Measurements from ENCODE around the gene TEX47.

TEX47 gene

DNA sequence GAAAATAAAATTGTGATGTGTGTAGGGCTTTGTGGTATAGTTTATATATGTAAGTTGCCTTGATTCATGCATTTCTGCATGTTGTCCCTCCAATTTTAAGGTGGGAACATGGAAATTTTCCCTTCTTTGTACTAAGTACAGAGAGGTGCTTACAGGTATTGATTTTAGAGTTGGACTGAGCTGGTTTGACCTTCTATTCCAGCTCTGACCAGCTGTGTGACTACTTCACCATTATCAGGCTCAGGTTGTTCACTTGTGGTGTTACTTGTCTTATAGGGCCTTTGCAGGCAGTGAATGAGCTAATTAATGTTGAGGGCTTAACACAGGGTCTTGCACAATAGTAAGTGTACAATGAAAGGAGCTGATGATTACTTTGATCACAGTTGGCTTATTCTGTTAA is 19.7 kb downstream of the TEX47 start:
- TF ChIP-seq, protein P1, sequence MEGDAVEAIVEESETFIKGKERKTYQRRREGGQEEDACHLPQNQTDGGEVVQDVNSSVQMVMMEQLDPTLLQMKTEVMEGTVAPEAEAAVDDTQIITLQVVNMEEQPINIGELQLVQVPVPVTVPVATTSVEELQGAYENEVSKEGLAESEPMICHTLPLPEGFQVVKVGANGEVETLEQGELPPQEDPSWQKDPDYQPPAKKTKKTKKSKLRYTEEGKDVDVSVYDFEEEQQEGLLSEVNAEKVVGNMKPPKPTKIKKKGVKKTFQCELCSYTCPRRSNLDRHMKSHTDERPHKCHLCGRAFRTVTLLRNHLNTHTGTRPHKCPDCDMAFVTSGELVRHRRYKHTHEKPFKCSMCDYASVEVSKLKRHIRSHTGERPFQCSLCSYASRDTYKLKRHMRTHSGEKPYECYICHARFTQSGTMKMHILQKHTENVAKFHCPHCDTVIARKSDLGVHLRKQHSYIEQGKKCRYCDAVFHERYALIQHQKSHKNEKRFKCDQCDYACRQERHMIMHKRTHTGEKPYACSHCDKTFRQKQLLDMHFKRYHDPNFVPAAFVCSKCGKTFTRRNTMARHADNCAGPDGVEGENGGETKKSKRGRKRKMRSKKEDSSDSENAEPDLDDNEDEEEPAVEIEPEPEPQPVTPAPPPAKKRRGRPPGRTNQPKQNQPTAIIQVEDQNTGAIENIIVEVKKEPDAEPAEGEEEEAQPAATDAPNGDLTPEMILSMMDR (conservative IDR thresholded peaks at IDR 0.05; ENCODE audit: control insufficient read depth, insufficient read depth, low read depth, low read length) = no peak
- DNase-seq (ENCODE audit: low read depth) = no peak
- H3K4me3 ChIP-seq (ENCODE audit: control insufficient read depth, low read depth, low read length) = no peak overlapping the region

DNA sequence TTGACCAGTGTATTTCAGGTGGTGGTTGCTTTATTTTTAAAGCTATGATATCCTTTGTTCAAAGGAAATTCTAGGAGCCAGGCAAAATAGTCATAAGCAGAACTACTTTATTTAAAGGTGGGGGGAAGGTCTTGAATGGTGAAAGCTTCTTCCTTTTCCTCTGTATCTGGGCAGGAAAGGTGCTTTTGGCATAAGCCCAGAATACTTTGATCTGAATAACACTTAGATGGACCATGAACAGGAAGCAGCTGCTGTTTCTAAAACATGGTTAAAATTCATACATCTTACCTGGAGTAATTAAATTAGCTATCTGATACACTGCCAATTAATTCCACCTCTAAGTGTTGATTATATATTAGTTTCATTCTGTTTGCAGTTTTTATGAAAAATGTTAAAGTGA is 22.8 kb downstream of the TEX47 start:
- H3K4me3 ChIP-seq (ENCODE audit: control insufficient read depth, low read depth, low read length) = no peak overlapping the region
- DNase-seq (ENCODE audit: low read depth) = no peak
- TF ChIP-seq, protein P1 (conservative IDR thresholded peaks at IDR 0.05; ENCODE audit: control insufficient read depth, insufficient read depth, low read depth, low read length) = no peak

DNA sequence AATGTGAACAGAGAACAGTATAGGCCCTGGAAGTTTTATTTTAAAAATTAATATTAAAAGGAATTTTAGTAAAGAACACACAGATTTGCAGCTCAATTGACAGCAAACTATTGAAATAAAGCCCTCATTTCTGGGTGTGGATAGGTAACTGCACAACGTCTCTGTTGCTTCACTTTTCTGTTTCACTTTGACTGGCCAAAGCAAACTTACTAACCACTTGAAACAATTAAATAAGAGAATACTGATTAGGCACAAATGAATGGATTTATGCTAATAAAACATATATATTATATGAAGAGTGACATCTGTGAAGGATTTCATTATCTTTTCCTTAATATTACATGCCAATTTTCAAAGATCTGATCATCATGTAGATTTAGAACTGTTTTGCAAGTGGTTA is 24.1 kb downstream of the TEX47 start:
- TF ChIP-seq, protein P1 (conservative IDR thresholded peaks at IDR 0.05; ENCODE audit: control insufficient read depth, insufficient read depth, low read depth, low read length) = no peak
- no peak overlapping the region for H3K4me3 ChIP-seq (ENCODE audit: control insufficient read depth, low read depth, low read length)
- DNase-seq (ENCODE audit: low read depth) = no peak

DNA sequence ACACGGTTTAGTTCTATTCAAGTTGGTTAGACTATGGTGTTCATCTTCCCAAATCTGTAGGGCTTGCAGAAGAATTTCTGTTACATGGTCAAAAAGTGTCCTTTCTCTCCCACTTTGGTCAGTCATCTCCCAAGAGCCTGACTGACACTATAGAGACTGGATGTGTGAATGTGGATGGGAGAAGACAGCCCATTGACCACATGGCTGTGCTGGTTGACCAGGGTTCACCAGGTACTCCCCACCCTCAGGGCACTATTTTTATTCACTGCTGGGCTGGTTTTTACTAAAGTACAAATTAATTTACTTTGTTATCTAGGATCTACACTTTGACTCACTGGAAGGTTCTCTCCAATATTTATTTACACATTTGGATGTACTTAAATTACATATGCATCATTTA is 33.8 kb downstream of the TEX47 start:
- TF ChIP-seq, protein P1 (conservative IDR thresholded peaks at IDR 0.05; ENCODE audit: control insufficient read depth, insufficient read depth, low read depth, low read length) = no peak
- no peak overlapping the region for H3K4me3 ChIP-seq (ENCODE audit: control insufficient read depth, low read depth, low read length)
- no peak for DNase-seq (ENCODE audit: low read depth)

DNA sequence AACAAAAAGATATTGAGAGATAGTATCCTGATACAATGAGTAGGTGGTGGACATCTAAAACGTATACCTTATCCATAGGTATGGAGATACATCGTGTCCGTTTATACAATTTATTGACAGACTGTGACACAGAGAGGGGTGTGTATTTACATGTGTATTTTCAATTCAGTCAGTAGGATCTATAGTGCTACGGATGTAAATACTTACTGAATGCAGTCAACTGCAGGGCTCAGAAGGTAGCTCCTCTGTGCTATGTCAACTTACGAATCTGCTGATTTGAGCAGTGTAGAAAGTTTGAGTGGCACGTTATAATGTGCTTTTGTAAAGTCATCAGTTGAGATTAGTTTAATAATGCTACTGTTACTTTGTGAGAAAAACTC is 35.4 kb downstream of the TEX47 start:
- TF ChIP-seq, protein P1 (conservative IDR thresholded peaks at IDR 0.05; ENCODE audit: control insufficient read depth, insufficient read depth, low read depth, low read length) = no peak
- no peak overlapping the region for H3K4me3 ChIP-seq (ENCODE audit: control insufficient read depth, low read depth, low read length)
- no peak for DNase-seq (ENCODE audit: low read depth)

DNA sequence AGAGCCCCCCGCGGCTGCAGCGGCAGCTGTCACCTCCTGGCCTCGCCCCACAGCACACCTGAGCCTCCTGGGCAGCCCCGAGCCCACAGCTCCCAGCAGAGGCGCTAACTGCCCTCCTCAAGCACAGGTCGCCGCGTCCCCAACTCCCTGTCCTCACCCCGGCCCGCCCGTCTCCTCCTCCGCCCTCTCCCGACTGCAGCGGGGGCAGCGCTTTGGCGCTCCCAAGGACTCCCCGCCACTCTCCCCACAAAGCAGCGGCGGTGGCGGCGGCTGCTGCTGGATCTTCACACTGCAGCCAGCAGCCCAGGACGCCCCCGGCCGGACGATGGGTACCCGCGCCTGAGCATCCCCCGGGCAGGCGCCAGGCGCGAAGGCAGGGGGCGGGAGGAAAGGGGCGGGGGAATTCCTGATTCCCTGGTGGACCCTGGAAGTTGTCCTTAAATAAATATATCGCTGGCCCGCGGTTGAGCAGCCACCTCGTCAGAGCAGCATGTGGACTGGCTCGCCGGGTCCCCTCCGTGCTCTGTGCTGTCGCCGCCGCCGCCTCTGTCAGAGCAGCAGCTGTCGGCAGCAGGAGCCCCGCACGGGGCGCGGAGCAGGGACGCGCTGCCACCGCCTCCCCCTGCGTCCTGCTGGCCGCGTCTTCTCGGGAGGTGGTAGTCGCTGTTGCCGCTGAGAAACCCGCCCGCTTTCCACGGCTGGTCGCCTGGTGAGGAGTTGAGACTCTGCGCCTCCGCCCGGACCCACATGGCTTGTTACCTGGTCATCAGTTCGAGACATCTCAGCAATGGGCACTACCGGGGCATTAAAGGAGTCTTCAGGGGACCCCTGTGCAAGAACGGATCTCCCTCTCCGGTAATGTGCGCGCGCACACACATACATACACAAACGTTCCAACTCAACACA is 36.1 kb downstream of the TEX47 start, which contains the start of gene ZNF804B:
Gene ZNF804B (plus strand): TSS at position 471 of the 906 bp plus-strand sequence. CDS start 277 bp downstream, at position 748.
- TF ChIP-seq, protein P1 (conservative IDR thresholded peaks at IDR 0.05; ENCODE audit: control insufficient read depth, insufficient read depth, low read depth, low read length) = no peak
- H3K4me3 ChIP-seq (ENCODE audit: control insufficient read depth, low read depth, low read length) = no peak within 1 kb of the TSS
- no peak for DNase-seq (ENCODE audit: low read depth)
